Lower leg skin (tissue), 3 donors: ENCODE data around the gene SCUBE3.

Experiments used
- CTCF ChIP-seq, 3 donors: fragments of 450-650 bp; IDR thresholded peaks; one replicate each; pipeline ENCODE4 v1.5.1; 2016; ENCODE audit warnings: antibody characterized with exemption in 3 of 3, mild to moderate bottlenecking in 3 of 3, moderate library complexity in 2 of 3
- POLR2A ChIP-seq, 2 donors: fragments of 450-650 bp; IDR thresholded peaks; one replicate each; pipeline ENCODE4 v1.6.1; 2016 to 2017; ENCODE audit warnings: antibody characterized with exemption in 2 of 2, mild to moderate bottlenecking in 1 of 2, moderate library complexity in 1 of 2

DNA sequence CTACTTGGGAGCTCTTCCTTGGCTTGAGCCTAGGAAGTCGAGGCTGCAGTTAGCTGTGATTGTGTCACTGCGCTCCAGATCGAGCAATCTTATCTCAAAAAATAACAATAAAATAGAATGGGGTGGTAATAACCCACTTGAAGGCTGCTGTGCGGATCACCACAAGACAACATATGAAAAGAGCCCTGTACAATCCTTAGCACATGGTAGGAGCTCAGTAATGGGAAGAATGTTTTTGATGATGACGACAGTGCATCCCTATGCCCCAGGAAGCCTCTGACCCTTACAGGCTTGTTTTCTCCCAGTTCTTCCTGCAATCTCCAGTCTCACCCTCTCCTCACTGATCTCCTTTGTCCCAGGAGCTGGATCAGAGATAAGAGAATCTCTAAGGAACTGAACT, 15.5 kb downstream of the SCUBE3 start:
- TF ChIP-seq CTCF (IDR thresholded peaks at IDR 0.05), result no peak
- TF ChIP-seq POLR2A (IDR thresholded peaks at IDR 0.05), result no peak
